HepG2 (cell line): ENCODE data around the gene PALM. TPM values are rescaled to one million over a fixed set of nuclear protein-coding genes. Genes with fewer than 3 reads are reported as not detected.

Experiments used
- ATAC-seq: fragments of 200-7000 bp; cut with Tn5 transposase; 3 replicates; pipeline ENCODE4 v1.9.1; 2020; ENCODE audit warnings: mild to moderate bottlenecking, moderate library complexity
- BruUV-seq: library from RNA; stranded (reverse); fragments of 400-500 nt; replicated peaks from 2 replicates; lab custom pipeline; 2021; lab: Mats Ljungman, UMichigan
- CTCF ChIA-PET: fragments of 300-600 bp; formaldehyde crosslinking; extraction: SDS; loops from one replicate; lab custom pipeline; 2021; ENCODE audit warnings: low total read pairs, inconsistent platforms, low intra/inter-chr PET ratio; lab: Yijun Ruan, JAX
- POLR2A ChIA-PET: fragments of 350-600 bp; sonication (Branson Sonifier 250); formaldehyde crosslinking; loops from one replicate; lab custom pipeline; 2020; ENCODE audit warnings: antibody characterized with exemption, inconsistent platforms; lab: Yijun Ruan, JAX
- DNase-seq: peaks from one replicate; pipeline ENCODE4 v3.0.0-alpha.2; 2015; ENCODE audit warnings: low spot score
- FAIRE-seq: peaks from 3 replicates; lab custom pipeline; 2011; peaks lifted over from hg19 to GRCh38; lab: Jason Lieb, UNC
- H2AFZ ChIP-seq: one replicate; pipeline ENCODE4 v1.6.1; 2011; ENCODE audit warnings: low read length, inconsistent platforms
- H3K27ac ChIP-seq: fragments of 300-600 bp; 3 replicates; pipeline ENCODE4 v1.8.0; 2011; ENCODE audit warnings: mixed run types, mild to moderate bottlenecking, mixed read lengths, low read length, inconsistent platforms; ENCODE audit not compliant: insufficient read depth; ENCODE audit errors: extremely low read length
- H3K27me3 ChIP-seq, 2 experiments: fragments of 200-600 bp in 1 of 2; 2 replicates in 1 of 2; 3 replicates in 1 of 2; pipeline versions ENCODE4 v1.6.0 to v1.8.0; 2011; ENCODE audit warnings: low read length in 2 of 2, mild to moderate bottlenecking in 2 of 2, moderate library complexity in 2 of 2, inconsistent platforms in 1 of 2; ENCODE audit not compliant: insufficient read depth in 2 of 2, control insufficient read depth in 1 of 2
- H3K36me3 ChIP-seq, 2 experiments: fragments of 200-600 bp in 1 of 2; replicated peaks in 1 of 2; 2 replicates in 1 of 2; 3 replicates in 1 of 2; pipeline versions ENCODE4 v1.5.1 to v1.8.0; 2011; ENCODE audit warnings: low read length in 2 of 2, inconsistent platforms in 1 of 2; ENCODE audit not compliant: insufficient read depth in 2 of 2, control insufficient read depth in 1 of 2
- H3K4me1 ChIP-seq: 2 replicates; pipeline ENCODE4 v1.5.1; 2012; ENCODE audit warnings: low read length, inconsistent platforms; ENCODE audit not compliant: insufficient read depth
- H3K4me2 ChIP-seq: 2 replicates; pipeline ENCODE4 v1.6.0; 2011; ENCODE audit warnings: low read depth, low read length, inconsistent platforms
- H3K4me3 ChIP-seq, 3 experiments: fragments of 200-600 bp in 1 of 3; sonication (generic), shearing (Covaris generic) in 1 of 3; replicated peaks in 1 of 3; 2 replicates each; pipeline ENCODE4 v1.5.1; 2011 to 2016; ENCODE audit warnings: low read length in 3 of 3, inconsistent platforms in 2 of 3, low read depth in 2 of 3, mild to moderate bottlenecking in 2 of 3, control low read depth in 1 of 3, mixed read lengths in 1 of 3; ENCODE audit not compliant: insufficient read depth in 1 of 3
- H3K79me2 ChIP-seq: one replicate; pipeline ENCODE4 v1.6.1; 2011; ENCODE audit warnings: low read length, inconsistent platforms; ENCODE audit not compliant: insufficient read depth
- H3K9ac ChIP-seq: 2 replicates; pipeline ENCODE4 v1.6.0; 2011; ENCODE audit warnings: mild to moderate bottlenecking, low read depth, low read length, inconsistent platforms; ENCODE audit not compliant: insufficient read depth
- H3K9me3 ChIP-seq: 2 replicates; pipeline ENCODE4 v1.5.1; 2012; ENCODE audit warnings: mild to moderate bottlenecking, low read length
- H4K20me1 ChIP-seq: 2 replicates; pipeline ENCODE4 v1.6.0; 2011; ENCODE audit warnings: inconsistent platforms, mild to moderate bottlenecking, low read length, moderate library complexity; ENCODE audit not compliant: insufficient read depth
- DR1 ChIP-seq: sonication (generic); formaldehyde crosslinking; IDR thresholded peaks from 2 replicates; pipeline ENCODE4 v1.8.0; 2021; ENCODE audit warnings: mild to moderate bottlenecking, missing genetic modification reagents, inconsistent platforms
- GABPB1 ChIP-seq: IDR thresholded peaks from 2 replicates; pipeline ENCODE4 v1.6.1; 2016; ENCODE audit warnings: mild to moderate bottlenecking, missing genetic modification reagents, moderate library complexity, missing compliant biosample characterization
- HIVEP1 ChIP-seq: sonication (generic); formaldehyde crosslinking; IDR thresholded peaks from 2 replicates; pipeline ENCODE4 v1.4.0; 2020; ENCODE audit warnings: mild to moderate bottlenecking, missing genetic modification reagents
- MATR3 ChIP-seq: sonication (generic); formaldehyde crosslinking; IDR thresholded peaks from 2 replicates; pipeline ENCODE4 v1.4.0; 2020; ENCODE audit warnings: missing genetic modification reagents
- MLLT10 ChIP-seq: sonication (generic); formaldehyde crosslinking; IDR thresholded peaks from 2 replicates; pipeline ENCODE4 v1.4.0; 2020; ENCODE audit warnings: missing genetic modification reagents
- MXD1 ChIP-seq: sonication (generic); formaldehyde crosslinking; IDR thresholded peaks from 2 replicates; pipeline ENCODE4 v1.4.0; 2020; ENCODE audit warnings: mild to moderate bottlenecking, missing genetic modification reagents
- RBFOX2 ChIP-seq: fragments of 200-400 bp; formaldehyde crosslinking; IDR thresholded peaks from 2 replicates; pipeline ENCODE4 v1.6.1; 2017; ENCODE audit warnings: low read depth, mild to moderate bottlenecking, low read length
- SALL1 ChIP-seq: sonication (generic); formaldehyde crosslinking; IDR thresholded peaks from 2 replicates; pipeline ENCODE4 v1.8.0; 2022; ENCODE audit warnings: mild to moderate bottlenecking, missing genetic modification reagents
- ZFP82 ChIP-seq: sonication (generic); formaldehyde crosslinking; IDR thresholded peaks from 2 replicates; pipeline ENCODE4 v1.5.1; 2020; ENCODE audit warnings: mild to moderate bottlenecking, missing genetic modification reagents, borderline replicate concordance
- ZFP91 ChIP-seq: sonication (generic); formaldehyde crosslinking; IDR thresholded peaks from 2 replicates; pipeline ENCODE4 v1.9.0; 2022; ENCODE audit warnings: missing genetic modification reagents, mild to moderate bottlenecking, borderline replicate concordance
- ZNF143 ChIP-seq: sonication (generic); formaldehyde crosslinking; IDR thresholded peaks from 2 replicates; pipeline ENCODE4 v1.4.0; 2020; ENCODE audit warnings: missing genetic modification reagents
- ZNF207 ChIP-seq: fragments of 450-650 bp; IDR thresholded peaks from 2 replicates; pipeline ENCODE4 v1.6.1; 2016; ENCODE audit warnings: antibody characterized with exemption, borderline replicate concordance
- ZNF546 ChIP-seq: sonication (generic); formaldehyde crosslinking; conservative IDR thresholded peaks from 2 replicates; pipeline ENCODE4 v1.8.1; 2023; ENCODE audit warnings: mild to moderate bottlenecking, missing genetic modification reagents
- ZNF616 ChIP-seq: sonication (generic); formaldehyde crosslinking; IDR thresholded peaks from 2 replicates; pipeline ENCODE4 v1.5.0; 2020; ENCODE audit warnings: low read depth, mild to moderate bottlenecking, missing genetic modification reagents
- ZNF670 ChIP-seq: sonication (generic); formaldehyde crosslinking; IDR thresholded peaks from 2 replicates; pipeline ENCODE4 v1.8.0; 2022; ENCODE audit warnings: mild to moderate bottlenecking, missing genetic modification reagents, borderline replicate concordance
- ZNF7 ChIP-seq: IDR thresholded peaks from 2 replicates; pipeline ENCODE4 v1.6.1; 2016; ENCODE audit warnings: missing biosample characterization, missing genetic modification reagents
- ZNF776 ChIP-seq: sonication (generic); formaldehyde crosslinking; IDR thresholded peaks from 2 replicates; pipeline ENCODE4 v1.4.0; 2020; ENCODE audit warnings: mild to moderate bottlenecking, missing genetic modification reagents
- ZSCAN9 ChIP-seq: IDR thresholded peaks from 2 replicates; pipeline ENCODE4 v1.6.1; 2016; ENCODE audit warnings: borderline replicate concordance
- WGBS: methylation state at CpG from one replicate; pipeline ENCODE4 v1.1.6; 2017; ENCODE audit warnings: low lambda C conversion rate; 5-methylcytosine and 5-hydroxymethylcytosine counted together
- in situ Hi-C: cut with HindIII; loops from 2 replicates; pipeline ENCODE4 v1.10.0; 2017; ENCODE audit warnings: low pct_unique_long_range_greater_than_20kb; ENCODE audit not compliant: extremely low pct_ligation_motif_present
- intact Hi-C: fragments of 100-400 bp; cut with micrococcal nuclease; formaldehyde crosslinking; loops from one replicate; pipeline ENCODE4 v1.10.0; 2022; ENCODE audit not compliant: unreplicated experiment
- polyA plus RNA-seq, 8 experiments: library from polyadenylated mRNA; depleted of rRNA in 3 of 8; stranded (reverse) in 7 of 8; unstranded in 1 of 8; fragments of >200 nt; fragmentation: Illumina TruSeq in 4 of 8; extraction: Trizol in 4 of 8; gene quantifications; 2 replicates each; pipeline versions ENCODE4 v1.2.1 to v1.2.3, GENCODE V29; 2011 to 2016; ENCODE audit warnings: low read depth in 4 of 8, missing spikeins in 1 of 8, mixed read lengths in 1 of 8; ENCODE audit not compliant: insufficient read depth in 1 of 8
- total RNA-seq, 5 experiments: library from RNA; depleted of rRNA; stranded (reverse); fragments of >200 nt; fragmentation: Illumina TruSeq; extraction: Trizol; gene quantifications; 2 replicates each; pipeline ENCODE4 v1.2.3, GENCODE V29; 2016; ENCODE audit warnings: low read depth in 1 of 5

PALM gene
- total and polyA plus RNA-seq, 2 of the 13 experiments (the other 11 are each of a cell fraction or from before 2014, with no cell fraction given): 4.0 to 9.7 TPM

GRCh38 chr19:680287-681028 lies 28.3 kb upstream of the PALM start (continued):
- TF ChIP-seq ZNF616 (CRISPR knock-in tag): 0 out of 2 replicates have a peak, but pooled peaks have one; percentile 61
- no peak for TF ChIP-seq ZNF7
- TF ChIP-seq MLLT10 (CRISPR knock-in tag): no peak
- TF ChIP-seq SALL1 (CRISPR knock-in tag): peak; percentile 44; the same call in 1 of the 2 replicates
- 0 out of 2 replicates have a peak, but pooled peaks have one; percentile 57 for TF ChIP-seq ZNF546 (CRISPR knock-in tag)
- TF ChIP-seq, all 625 proteins: peak for 95

- H3K27ac ChIP-seq: peak overlapping the region; percentile 82
- DNase-seq (no peak), FAIRE-seq (no peak), ATAC-seq (no peak; the same call in 2 of the 3 replicates)
- no peaks in the 10 kb centered on the region for H3K36me3 ChIP-seq
- ChIA-PET POLR2A (interaction anchor here (0.7 to 5.3 kb wide), 11 partner anchors 11 to 171 kb away, joined by 3 to 56 read pairs (median 8); partner anchors contain the start of genes PALM and RNF126), CTCF (interaction anchor here (0.6 to 2.2 kb wide), 2 partner anchors 10 to 17 kb away, joined by 3 to 13 read pairs; no protein-coding TSS in a partner anchor)
- H3K9ac ChIP-seq: no peak overlapping the region
- H4K20me1 ChIP-seq: no peaks in the 10 kb centered on the region
- no peaks in the 10 kb centered on the region for H3K9me3 ChIP-seq
- intact Hi-C loops: no loop called here
- peaks cover 0 to 4% of the 10 kb centered on the region in 2 experiments; a peak in 1 of 5 replicates for H3K27me3 ChIP-seq
- in situ Hi-C loops: no loop called here
- 73% methylated on average over 25 of the region's 54 CpGs for WGBS
- peak overlapping the region in 1 of 3 experiments; percentile 76; a peak in 2 of 6 replicates for H3K4me3 ChIP-seq
- peaks cover 33% of the 10 kb centered on the region for H3K4me1 ChIP-seq
- BruUV-seq: no TSS peak
- peak overlapping the region; percentile 77; the same call in 1 of the 2 replicates for H3K4me2 ChIP-seq
- no peak overlapping the region for H2AFZ ChIP-seq
- no peaks in the 10 kb centered on the region for H3K79me2 ChIP-seq
- TF ChIP-seq ZNF670 (CRISPR knock-in tag) (no peak), ZSCAN9 (CRISPR knock-in tag) (no peak), ZNF207 (no peak), MATR3 (CRISPR knock-in tag) (peak; percentile 97; the same call in 1 of the 2 replicates), ZFP82 (CRISPR knock-in tag) (no peak), ZFP91 (CRISPR knock-in tag) (peak; percentile 38; the same call in 1 of the 2 replicates), HIVEP1 (CRISPR knock-in tag) (peak; percentile 49; the same call in 1 of the 2 replicates), ZNF143 (CRISPR knock-in tag) (0 out of 2 replicates have a peak, but pooled peaks have one; percentile 10), RBFOX2 (0 out of 2 replicates have a peak, but pooled peaks have one; percentile 31), DR1 (peak; percentile 33; the same call in 1 of the 2 replicates), MXD1 (CRISPR knock-in tag) (0 out of 2 replicates have a peak, but pooled peaks have one; percentile 58), GABPB1 (CRISPR knock-in tag) (0 out of 2 replicates have a peak, but pooled peaks have one; percentile 9), ZNF776 (CRISPR knock-in tag) (0 out of 2 replicates have a peak, but pooled peaks have one; percentile 62)
Observed at GRCh38 chr19:681029-682019, 27.4 kb upstream of the PALM start.
